HepG2 (cell line): ENCODE data around the gene QRICH2. TPM values are rescaled to one million over a fixed set of nuclear protein-coding genes. Genes with fewer than 3 reads are reported as not detected.

Experiments used
- EP300 ChIP-seq, 3 experiments: sonication (generic) in 1 of 3; formaldehyde crosslinking in 1 of 3; IDR thresholded peaks; 2 replicates each; pipeline versions ENCODE4 v1.5.1 to v1.6.1; 2011 to 2020; ENCODE audit warnings: low read depth in 2 of 3, low read length in 2 of 3, borderline replicate concordance in 1 of 3, improper control_type of control experiment in 1 of 3, mild to moderate bottlenecking in 1 of 3, missing genetic modification reagents in 1 of 3, moderate library complexity in 1 of 3
- FOXA1 ChIP-seq, 2 experiments: fragments of 450-650 bp in 1 of 2; sonication (generic) in 1 of 2; formaldehyde crosslinking in 1 of 2; IDR thresholded peaks; 2 replicates each; pipeline versions ENCODE4 v1.4.0 to v1.6.1; 2016 to 2020; ENCODE audit warnings: missing genetic modification reagents in 1 of 2
- GABPB1 ChIP-seq: IDR thresholded peaks from 2 replicates; pipeline ENCODE4 v1.6.1; 2016; ENCODE audit warnings: mild to moderate bottlenecking, missing genetic modification reagents, moderate library complexity, missing compliant biosample characterization
- GATAD1 ChIP-seq: IDR thresholded peaks from 2 replicates; pipeline ENCODE4 v1.6.1; 2016; ENCODE audit warnings: missing genetic modification reagents, missing compliant biosample characterization
- GMEB2 ChIP-seq: IDR thresholded peaks from 2 replicates; pipeline ENCODE4 v1.6.1; 2016; ENCODE audit warnings: missing biosample characterization, missing genetic modification reagents, low read depth
- HMG20B ChIP-seq: conservative IDR thresholded peaks from 2 replicates; pipeline ENCODE4 v1.6.1; 2016; ENCODE audit warnings: missing genetic modification reagents, missing compliant biosample characterization
- HNF1B ChIP-seq: sonication (generic); formaldehyde crosslinking; IDR thresholded peaks from 2 replicates; pipeline ENCODE4 v1.5.1; 2020; ENCODE audit warnings: mild to moderate bottlenecking, moderate library complexity, missing genetic modification reagents
- RORA ChIP-seq: sonication (generic); formaldehyde crosslinking; IDR thresholded peaks from 2 replicates; pipeline ENCODE4 v1.5.0; 2020; ENCODE audit warnings: mild to moderate bottlenecking, missing genetic modification reagents, moderate library complexity
- SNAPC5 ChIP-seq: sonication (generic); formaldehyde crosslinking; IDR thresholded peaks from 2 replicates; pipeline ENCODE4 v1.8.1; 2023; ENCODE audit warnings: mild to moderate bottlenecking, missing genetic modification reagents, borderline replicate concordance
- TRIM22 ChIP-seq: fragments of 450-650 bp; IDR thresholded peaks from 2 replicates; pipeline ENCODE4 v1.6.1; 2017
- ZFP91 ChIP-seq: sonication (generic); formaldehyde crosslinking; IDR thresholded peaks from 2 replicates; pipeline ENCODE4 v1.9.0; 2022; ENCODE audit warnings: missing genetic modification reagents, mild to moderate bottlenecking, borderline replicate concordance
- ZMYM3 ChIP-seq: sonication (generic); formaldehyde crosslinking; IDR thresholded peaks from 2 replicates; pipeline ENCODE4 v1.5.1; 2020; ENCODE audit warnings: mild to moderate bottlenecking, missing genetic modification reagents
- ZNF282 ChIP-seq: fragments of 450-650 bp; IDR thresholded peaks from 2 replicates; pipeline ENCODE4 v1.6.1; 2018; ENCODE audit not compliant: partially characterized antibody
- ZNF451 ChIP-seq: sonication (generic); formaldehyde crosslinking; IDR thresholded peaks from 2 replicates; pipeline ENCODE4 v1.5.0; 2020; ENCODE audit warnings: mild to moderate bottlenecking, missing genetic modification reagents
- ZNF607 ChIP-seq: sonication (generic); formaldehyde crosslinking; IDR thresholded peaks from 2 replicates; pipeline ENCODE4 v1.5.1; 2020; ENCODE audit warnings: missing genetic modification reagents, mild to moderate bottlenecking, borderline replicate concordance
- ZNF770 ChIP-seq: sonication (generic); formaldehyde crosslinking; IDR thresholded peaks from 2 replicates; pipeline ENCODE4 v1.5.0; 2020; ENCODE audit warnings: mild to moderate bottlenecking, missing genetic modification reagents
- ZNF782 ChIP-seq: sonication (generic); formaldehyde crosslinking; IDR thresholded peaks from 2 replicates; pipeline ENCODE4 v1.4.0; 2020; ENCODE audit warnings: missing genetic modification reagents, mild to moderate bottlenecking, borderline replicate concordance
- ZNF788 ChIP-seq: sonication (generic); formaldehyde crosslinking; IDR thresholded peaks from 2 replicates; pipeline ENCODE4 v1.5.0; 2020; ENCODE audit warnings: mild to moderate bottlenecking, missing genetic modification reagents, borderline replicate concordance
- ZZZ3 ChIP-seq: sonication (generic); formaldehyde crosslinking; IDR thresholded peaks from 2 replicates; pipeline ENCODE4 v1.4.0; 2020; ENCODE audit warnings: missing genetic modification reagents, mild to moderate bottlenecking, borderline replicate concordance
- polyA plus RNA-seq, 8 experiments: library from polyadenylated mRNA; depleted of rRNA in 3 of 8; stranded (reverse) in 7 of 8; unstranded in 1 of 8; fragments of >200 nt; fragmentation: Illumina TruSeq in 4 of 8; extraction: Trizol in 4 of 8; gene quantifications; 2 replicates each; pipeline versions ENCODE4 v1.2.1 to v1.2.3, GENCODE V29; 2011 to 2016; ENCODE audit warnings: low read depth in 4 of 8, missing spikeins in 1 of 8, mixed read lengths in 1 of 8; ENCODE audit not compliant: insufficient read depth in 1 of 8
- total RNA-seq, 5 experiments: library from RNA; depleted of rRNA; stranded (reverse); fragments of >200 nt; fragmentation: Illumina TruSeq; extraction: Trizol; gene quantifications; 2 replicates each; pipeline ENCODE4 v1.2.3, GENCODE V29; 2016; ENCODE audit warnings: low read depth in 1 of 5

QRICH2 gene
- total and polyA plus RNA-seq, 2 of the 13 experiments (the other 11 are each of a cell fraction or from before 2014, with no cell fraction given), result 3.7 to 5.7 TPM

GRCh38 chr17:76345377-76345974 is 37.4 kb upstream of the QRICH2 start (continued):
- TF ChIP-seq ZNF770 (CRISPR knock-in tag) (0 out of 2 replicates have a peak, but pooled peaks have one; percentile 24), ZNF788 (CRISPR knock-in tag) (no peak), ZNF451 (CRISPR knock-in tag) (no peak), GMEB2 (CRISPR knock-in tag) (no peak), GATAD1 (no peak), SNAPC5 (no peak), GABPB1 (CRISPR knock-in tag) (peak; percentile 34; the same call in 1 of the 2 replicates), HNF1B (CRISPR knock-in tag) (no peak), ZMYM3 (CRISPR knock-in tag) (peak; percentile 53; the same call in 1 of the 2 replicates), ZNF782 (CRISPR knock-in tag) (no peak; the same call in 1 of the 2 replicates), ZZZ3 (no peak), HMG20B (CRISPR knock-in tag) (no peak), ZNF282 (no peak), FOXA1 (IDR thresholded peaks at IDR 0.05) (no peak), FOXA1 (CRISPR knock-in tag; IDR thresholded peaks at IDR 0.05) (no peak), TRIM22 (no peak), RORA (CRISPR knock-in tag) (no peak), ZNF607 (no peak), ZFP91 (no peak), EP300 (IDR thresholded peaks at IDR 0.05; ENCODE audit: low read depth in 2 of 2, low read length in 2 of 2) (peak in 1 of 2 experiments; percentile 58; a peak in 2 of 4 replicates), EP300 (CRISPR knock-in tag; IDR thresholded peaks at IDR 0.05; ENCODE audit: borderline replicate concordance) (peak; percentile 50; the same call in 1 of the 2 replicates)
